Measurements from ENCODE around the gene FCHSD1. TPM values are rescaled to one million over a fixed set of nuclear protein-coding genes. Genes with fewer than 3 reads are reported as not detected.

FCHSD1 gene
- total RNA-seq, 1 experiment from 2014 or later: 41.4 TPM

DNA sequence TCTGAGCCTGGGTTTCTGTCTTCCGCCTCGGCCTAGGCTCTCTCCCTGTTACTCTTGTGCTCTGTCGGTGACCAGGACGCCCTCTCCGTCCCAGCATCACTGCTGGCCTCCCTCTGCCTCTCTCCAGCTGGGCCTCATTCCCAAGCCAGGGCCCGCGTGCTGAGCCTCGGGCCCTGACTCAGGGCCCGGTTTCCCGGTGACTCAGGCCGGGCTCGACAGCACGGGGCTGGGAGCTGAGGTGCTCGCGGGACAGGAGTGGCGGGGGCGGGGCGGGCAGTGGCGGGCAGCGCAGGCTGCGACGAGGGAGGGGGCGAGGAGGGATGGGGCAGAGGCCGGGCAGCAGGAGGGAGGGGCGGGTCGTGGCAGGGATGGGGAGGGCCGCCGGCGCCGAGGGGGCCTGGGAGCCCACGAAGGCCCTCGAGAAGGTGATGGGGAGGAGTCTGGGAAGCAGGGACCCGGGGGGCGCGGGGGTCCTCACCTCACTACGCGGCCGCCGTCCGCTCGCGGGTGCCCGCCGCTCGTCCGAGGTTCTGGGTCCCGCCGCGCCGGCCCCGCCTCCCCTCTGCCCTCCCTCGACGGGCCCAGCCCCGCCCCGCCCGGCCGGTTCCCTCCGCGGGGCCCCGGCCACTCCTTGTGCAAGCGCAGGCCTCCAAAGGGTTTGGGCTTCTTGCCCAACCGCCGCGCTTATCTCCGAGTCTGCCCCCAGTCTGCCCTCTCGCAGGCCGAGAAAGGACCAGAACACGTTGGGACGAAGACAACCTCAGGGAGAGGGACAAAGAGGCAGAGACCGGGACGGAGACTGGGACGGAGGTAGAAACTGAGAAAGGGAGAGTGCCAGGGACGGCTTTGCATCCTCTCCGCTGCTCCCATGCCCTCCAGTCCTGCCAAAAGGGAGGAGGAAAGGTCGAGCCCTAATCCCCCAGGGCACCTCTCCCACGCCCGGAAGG lies 30.8 kb upstream of the FCHSD1 start, which contains the start of gene ARAP3:
TSS of gene ARAP3 (minus strand) at position 536 of the 947 bp plus-strand sequence. CDS start 1,744 bp downstream, outside the sequence.
- CTCF ChIA-PET: interaction anchor here (0.5 to 1.9 kb wide), 8 partner anchors 10 to 209 kb away, joined by 3 to 6 read pairs (median 3); no protein-coding TSS in a partner anchor
- peak; percentile 90 for DNase-seq
- Mint-ChIP-seq H3K4me1 (ENCODE audit: low read depth, unreplicated experiment) (peaks cover 12% of the 10 kb centered on the region), H3K9me3 (ENCODE audit: low read depth, unreplicated experiment) (no peaks in the 10 kb centered on the region), H3K4me3 (ENCODE audit: low read depth, unreplicated experiment) (peak within 1 kb of the TSS; percentile 76), H3K27me3 (ENCODE audit: unreplicated experiment) (no peaks in the 10 kb centered on the region), H3K36me3 (ENCODE audit: insufficient read depth, unreplicated experiment) (peaks cover 20% of the 10 kb centered on the region), H3K27ac (ENCODE audit: unreplicated experiment) (peak within 1 kb of the TSS; percentile 63)
- intact Hi-C loops (cut with micrococcal nuclease; ENCODE audit: unreplicated experiment): no loop called here
- BruUV-seq (replicated peaks): no TSS peak
- TF ChIP-seq CTCF (IDR thresholded peaks at IDR 0.05; ENCODE audit: unreplicated experiment): no peak

- TSS peak; percentile 25 for BruUV-seq (replicated peaks)
- intact Hi-C loops (cut with micrococcal nuclease; ENCODE audit: unreplicated experiment): no loop called here
- TF ChIP-seq CTCF (IDR thresholded peaks at IDR 0.05; ENCODE audit: unreplicated experiment): no peak
- peak overlapping the region; percentile 76 for H3K4me3 Mint-ChIP-seq (ENCODE audit: low read depth, unreplicated experiment)
- H3K4me1 Mint-ChIP-seq (ENCODE audit: low read depth, unreplicated experiment): peaks cover 12% of the 10 kb centered on the region
- H3K36me3 Mint-ChIP-seq (ENCODE audit: insufficient read depth, unreplicated experiment): peaks cover 20% of the 10 kb centered on the region
- H3K27me3 Mint-ChIP-seq (ENCODE audit: unreplicated experiment): no peaks in the 10 kb centered on the region
- no peaks in the 10 kb centered on the region for H3K9me3 Mint-ChIP-seq (ENCODE audit: low read depth, unreplicated experiment)
- CTCF ChIA-PET: interaction anchor here (0.6 to 1.9 kb wide), 7 partner anchors 10 to 210 kb away, joined by 3 to 6 read pairs (median 3); no protein-coding TSS in a partner anchor
- peak overlapping the region; percentile 63 for H3K27ac Mint-ChIP-seq (ENCODE audit: unreplicated experiment)
- DNase-seq: no peak
Observed at GRCh38 chr5:141681295-141681694, 30.1 kb upstream of the FCHSD1 start.

GRCh38 chr5:141680751-141681201 lies 29.6 kb upstream of the FCHSD1 start:
- peak overlapping the region; percentile 63 for H3K27ac Mint-ChIP-seq (ENCODE audit: unreplicated experiment)
- H3K4me1 Mint-ChIP-seq (ENCODE audit: low read depth, unreplicated experiment): peaks cover 12% of the 10 kb centered on the region
- no peak for TF ChIP-seq CTCF (IDR thresholded peaks at IDR 0.05; ENCODE audit: unreplicated experiment)
- no peaks in the 10 kb centered on the region for H3K9me3 Mint-ChIP-seq (ENCODE audit: low read depth, unreplicated experiment)
- CTCF ChIA-PET: interaction anchor here (1.5 kb wide), 1 partner anchor 16 kb away, joined by 5 read pairs; no protein-coding TSS in a partner anchor
- peaks cover 20% of the 10 kb centered on the region for H3K36me3 Mint-ChIP-seq (ENCODE audit: insufficient read depth, unreplicated experiment)
- intact Hi-C loops (cut with micrococcal nuclease; ENCODE audit: unreplicated experiment): no loop called here
- BruUV-seq (replicated peaks): no TSS peak
- no peaks in the 10 kb centered on the region for H3K27me3 Mint-ChIP-seq (ENCODE audit: unreplicated experiment)
- peak overlapping the region; percentile 76 for H3K4me3 Mint-ChIP-seq (ENCODE audit: low read depth, unreplicated experiment)
- DNase-seq: peak; percentile 31

GRCh38 chr5:141680178-141680577 lies 29.0 kb upstream of the FCHSD1 start:
- H3K27me3 Mint-ChIP-seq (ENCODE audit: unreplicated experiment): no peaks in the 10 kb centered on the region
- peaks cover 12% of the 10 kb centered on the region for H3K4me1 Mint-ChIP-seq (ENCODE audit: low read depth, unreplicated experiment)
- H3K27ac Mint-ChIP-seq (ENCODE audit: unreplicated experiment): no peak overlapping the region

More at GRCh38 chr5:141680178-141680577, 29.0 kb upstream of the FCHSD1 start:
- TF ChIP-seq CTCF (IDR thresholded peaks at IDR 0.05; ENCODE audit: unreplicated experiment): no peak
- Mint-ChIP-seq H3K9me3 (ENCODE audit: low read depth, unreplicated experiment) (no peaks in the 10 kb centered on the region), H3K36me3 (ENCODE audit: insufficient read depth, unreplicated experiment) (peaks cover 20% of the 10 kb centered on the region), H3K4me3 (ENCODE audit: low read depth, unreplicated experiment) (no peak overlapping the region)
- DNase-seq: no peak
- intact Hi-C loops (cut with micrococcal nuclease; ENCODE audit: unreplicated experiment): no loop called here
- BruUV-seq (replicated peaks): no TSS peak
- CTCF ChIA-PET: no interaction called here
